Stomach (tissue), 4 donors: Measurements from ENCODE around the gene CDKN1B.

Experiments used
- CTCF ChIP-seq, 7 experiments: fragments of 450-650 bp in 4 of 7; fragments of 200-600 bp in 3 of 7; sonication (generic) in 3 of 7; IDR thresholded peaks; one replicate each; pipeline ENCODE4 v1.5.1; 2016 to 2019; ENCODE audit warnings: antibody characterized with exemption in 7 of 7, control low read depth in 2 of 7, mild to moderate bottlenecking in 1 of 7
- EP300 ChIP-seq: sonication (generic); formaldehyde crosslinking; IDR thresholded peaks from one replicate; pipeline ENCODE4 v1.6.1; 2017; ENCODE audit warnings: antibody characterized with exemption
- POLR2A ChIP-seq, 4 donors: fragments of 450-650 bp; IDR thresholded peaks; one replicate each; pipeline ENCODE4 v1.6.1; 2016; ENCODE audit warnings: antibody characterized with exemption in 4 of 4, control low read depth in 2 of 4, mild to moderate bottlenecking in 1 of 4, moderate library complexity in 1 of 4

DNA sequence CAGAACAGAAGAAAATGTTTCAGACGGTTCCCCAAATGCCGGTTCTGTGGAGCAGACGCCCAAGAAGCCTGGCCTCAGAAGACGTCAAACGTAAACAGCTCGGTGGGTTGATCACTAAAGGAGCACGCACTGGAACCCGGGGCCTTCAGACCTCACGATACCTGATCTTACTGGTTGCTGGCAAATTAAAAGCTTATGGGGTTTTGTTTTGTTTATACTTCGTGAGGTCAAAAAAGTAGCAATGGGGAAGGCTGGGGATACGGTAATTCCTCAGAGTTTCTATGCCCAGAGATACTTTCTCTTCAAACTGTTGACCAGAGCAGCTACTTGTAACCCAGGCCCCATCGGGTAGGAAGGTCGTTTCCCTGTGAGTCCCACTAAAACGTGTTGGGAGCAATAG is 1.7 kb downstream of the CDKN1B start:
- TF ChIP-seq CTCF (IDR thresholded peaks at IDR 0.05) = no peak
- no peak for TF ChIP-seq EP300
- TF ChIP-seq POLR2A (IDR thresholded peaks at IDR 0.05) = no peak
